GM19372 (cell line): ENCODE data around the gene CLPTM1.
"Not testable (repeated sequence)": the region's sequence is repeated elsewhere in the genome, so short reads cannot be mapped to it uniquely, and the experiment has no call there.

ENCODE experiments used
- ATAC-seq: cut with Tn5 transposase; IDR thresholded peaks from one replicate; pipeline ENCODE4 v1.9.1; 2021; ENCODE audit warnings: mild to moderate bottlenecking, low read depth, moderate library complexity; ENCODE audit not compliant: unreplicated experiment

Gene CLPTM1

DNA sequence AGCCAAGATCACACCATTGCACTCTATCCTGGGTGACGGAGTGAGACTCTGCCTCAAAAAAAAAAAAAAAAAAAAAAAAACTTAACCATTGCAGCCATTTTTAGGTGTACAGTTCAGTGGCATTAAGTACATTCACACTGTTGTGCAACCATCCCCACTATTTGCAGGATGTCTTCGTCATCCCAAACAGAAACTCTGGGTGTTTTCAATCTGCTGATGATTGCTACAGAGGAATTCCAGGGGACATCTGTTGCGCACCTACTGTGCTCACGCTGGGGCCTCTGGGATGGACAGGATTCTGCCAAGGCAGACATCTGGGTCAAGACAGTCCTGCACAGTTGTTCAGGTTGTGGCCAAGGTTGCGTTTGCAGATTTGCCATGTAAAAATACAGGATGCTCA is 15.5 kb upstream of the CLPTM1 start:
- ATAC-seq = no peak

DNA sequence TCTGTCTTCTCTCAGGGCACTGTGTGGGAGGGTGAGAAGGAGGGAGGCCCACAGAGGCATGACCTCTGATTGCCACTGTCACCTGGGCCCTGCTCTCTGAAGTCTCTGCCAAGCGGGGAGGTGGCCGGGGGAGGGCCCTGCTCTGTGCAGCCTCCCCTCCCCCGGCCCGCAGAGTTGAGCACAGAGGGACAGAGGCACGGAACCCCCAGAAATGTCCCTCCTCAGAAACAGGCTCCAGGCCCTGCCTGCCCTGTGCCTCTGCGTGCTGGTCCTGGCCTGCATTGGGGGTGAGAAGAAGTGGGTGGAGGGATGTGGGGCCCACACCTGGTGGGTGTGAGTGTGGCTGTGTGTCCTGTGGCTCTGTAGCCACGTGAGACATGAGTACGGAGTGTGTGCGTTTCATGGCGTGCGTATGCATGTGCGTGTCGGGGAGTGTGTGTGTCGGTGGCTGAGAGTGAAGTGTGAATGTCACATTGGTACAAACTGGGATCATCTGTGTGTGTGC is 13.1 kb upstream of the CLPTM1 start, which contains the start of gene APOC4:
APOC4 (plus strand) TSS at position 171 of the 505 bp plus-strand sequence; CDS start at position 212, 41 bp downstream.
- ATAC-seq = no peak

DNA sequence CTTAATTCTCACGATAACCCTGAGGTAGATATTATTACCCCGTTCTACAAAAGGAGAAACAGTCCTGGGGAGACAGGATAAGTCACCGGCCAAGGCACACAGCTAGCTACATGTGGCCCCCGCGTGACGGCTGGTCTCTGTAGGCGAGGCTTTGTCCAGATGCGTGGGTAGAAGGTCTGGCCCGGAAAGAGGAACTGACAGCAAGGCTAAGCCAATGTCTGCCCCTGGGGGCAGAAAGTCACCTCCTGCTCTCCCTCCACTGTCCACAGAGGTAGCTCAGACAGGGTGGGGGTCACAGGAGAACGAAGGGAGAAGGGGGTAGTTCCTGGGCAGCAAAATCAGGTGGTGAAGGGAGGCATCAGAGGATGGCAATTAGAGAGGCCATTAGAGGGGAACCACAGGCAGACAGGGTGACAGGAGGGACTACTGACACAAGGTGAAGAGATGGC is 11.4 kb upstream of the CLPTM1 start:
- ATAC-seq = peak; percentile 79

DNA sequence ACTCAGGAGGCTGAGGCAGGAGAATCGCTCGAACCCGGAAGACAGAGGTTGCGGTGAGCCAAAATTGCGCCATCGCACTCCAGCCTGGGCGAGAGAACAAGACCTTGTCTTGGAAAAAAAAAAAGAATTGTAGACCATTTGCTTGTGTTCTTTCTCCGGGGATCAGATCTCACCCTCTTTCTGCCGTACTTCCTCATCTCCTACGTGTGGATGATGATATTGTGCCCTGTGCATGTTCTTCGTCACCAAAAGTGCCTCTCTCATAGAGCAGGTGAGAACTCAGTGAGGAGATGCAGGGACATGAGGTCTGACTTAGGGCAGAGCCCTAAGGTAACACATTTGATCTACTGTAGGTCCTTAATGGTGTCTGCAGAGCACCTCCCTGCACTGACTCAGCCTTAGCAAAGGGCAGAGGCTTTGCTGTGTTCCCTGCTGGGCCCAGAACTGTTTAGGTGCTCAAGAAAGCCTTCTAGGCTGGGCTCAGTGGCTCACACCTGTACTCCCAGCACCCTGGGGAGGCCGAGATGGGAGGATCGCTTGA is 8.1 kb upstream of the CLPTM1 start:
- ATAC-seq = no peak

DNA sequence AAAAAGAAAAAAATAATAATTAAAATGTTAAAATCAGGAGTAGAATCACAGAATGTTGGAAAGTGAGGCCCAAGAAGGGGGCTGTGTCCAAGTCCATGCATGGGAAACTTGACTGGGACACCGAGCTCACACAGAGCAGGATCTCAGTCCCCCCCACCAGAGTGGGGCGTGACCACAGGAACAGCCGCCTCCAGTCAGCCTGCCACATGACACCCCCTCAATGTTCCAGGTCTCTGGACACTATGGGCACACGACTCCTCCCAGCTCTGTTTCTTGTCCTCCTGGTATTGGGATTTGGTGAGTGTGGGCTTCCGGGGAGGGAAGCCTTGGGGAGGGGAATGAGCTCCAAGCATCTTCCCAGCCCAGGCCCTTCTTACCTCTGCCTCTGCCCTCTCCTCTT is 6.9 kb upstream of the CLPTM1 start:
- ATAC-seq = no peak

DNA sequence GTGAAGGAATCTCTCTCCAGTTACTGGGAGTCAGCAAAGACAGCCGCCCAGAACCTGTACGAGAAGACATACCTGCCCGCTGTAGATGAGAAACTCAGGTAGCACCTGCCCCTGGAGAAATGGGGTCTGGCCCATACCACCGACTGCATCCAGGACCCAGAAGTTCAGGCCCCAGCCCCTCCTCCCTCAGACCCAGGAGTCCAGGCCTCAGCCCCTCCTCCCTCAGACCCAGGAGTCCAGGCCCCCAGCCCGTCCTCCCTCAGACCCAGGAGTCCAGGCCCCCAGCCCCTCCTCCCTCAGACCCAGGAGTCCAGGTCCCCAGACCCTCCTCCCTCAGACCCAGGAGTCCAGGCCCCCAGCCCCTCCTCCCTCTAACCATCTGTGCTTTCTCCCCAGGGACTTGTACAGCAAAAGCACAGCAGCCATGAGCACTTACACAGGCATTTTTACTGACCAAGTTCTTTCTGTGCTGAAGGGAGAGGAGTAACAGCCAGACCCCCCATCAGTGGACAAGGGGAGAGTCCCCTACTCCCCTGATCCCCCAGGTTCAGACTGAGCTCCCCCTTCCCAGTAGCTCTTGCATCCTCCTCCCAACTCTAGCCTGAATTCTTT is 6.3 kb upstream of the CLPTM1 start:
- no peak for ATAC-seq

DNA sequence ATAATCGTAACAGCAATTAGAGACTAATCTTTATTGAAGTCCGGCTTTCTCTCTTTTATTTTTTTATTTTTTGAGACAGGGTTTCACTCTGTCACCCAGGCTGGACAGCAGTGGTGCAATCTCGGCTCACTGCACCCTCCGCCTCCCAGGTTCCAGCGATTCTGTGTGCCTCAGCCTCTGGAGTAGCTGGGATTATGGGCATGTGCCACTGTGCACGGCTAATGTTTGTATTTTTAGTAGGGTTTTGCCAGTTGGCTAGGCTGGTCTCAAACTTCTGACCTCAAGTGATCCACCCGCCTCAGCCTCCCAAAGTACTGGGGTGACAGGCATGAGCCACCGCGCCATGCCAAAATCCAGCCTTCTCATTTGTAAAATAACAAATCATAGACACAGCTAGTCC is 5.6 kb upstream of the CLPTM1 start:
- ATAC-seq = no peak

DNA sequence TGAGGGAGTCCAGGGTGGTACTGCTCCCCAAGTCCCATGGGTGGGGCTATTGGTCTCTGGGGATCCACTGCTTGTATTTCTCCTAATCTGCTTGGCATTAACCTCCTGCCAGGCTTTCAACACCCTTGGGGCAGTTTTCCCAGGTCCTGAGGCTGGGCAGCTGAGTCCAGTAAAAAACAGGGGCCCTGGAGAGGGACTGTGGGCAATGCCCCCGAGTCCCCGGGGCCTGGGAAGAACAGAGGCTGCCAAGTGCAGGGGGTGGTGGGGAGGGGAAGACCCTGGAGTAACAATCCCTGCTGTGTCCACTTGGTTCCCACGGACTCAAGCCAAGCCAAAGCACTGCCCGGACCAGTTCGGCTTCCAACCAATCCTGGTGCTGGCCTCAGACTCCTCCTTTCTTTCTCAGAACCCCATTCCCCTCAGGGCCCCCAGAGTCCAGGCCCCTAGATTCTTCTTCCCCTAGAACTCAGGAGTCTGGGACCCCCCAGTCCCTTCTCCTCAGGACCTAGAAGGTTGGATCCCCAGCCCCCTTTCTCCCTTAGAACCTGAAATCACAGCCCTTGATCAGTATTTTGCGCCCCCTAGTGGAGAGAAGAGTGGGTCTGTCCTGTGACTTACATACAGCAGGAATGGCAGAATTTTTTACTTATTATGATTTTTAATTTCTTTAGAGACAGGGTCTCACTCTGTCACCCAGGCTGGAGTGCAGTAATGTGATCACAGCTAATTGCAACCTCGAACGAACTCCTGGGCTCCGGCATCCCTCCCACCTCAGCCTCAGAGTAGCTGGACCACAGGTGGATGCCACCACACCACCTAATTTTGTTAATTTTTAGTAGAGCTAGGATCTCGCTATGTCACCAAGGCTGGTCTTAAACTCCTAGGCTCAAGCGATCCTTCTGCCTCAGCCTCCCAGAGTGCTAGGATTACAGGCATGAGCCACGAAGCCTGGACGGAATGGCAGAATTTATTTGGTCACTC is 3.7 kb upstream of the CLPTM1 start:
- no peak for ATAC-seq

DNA sequence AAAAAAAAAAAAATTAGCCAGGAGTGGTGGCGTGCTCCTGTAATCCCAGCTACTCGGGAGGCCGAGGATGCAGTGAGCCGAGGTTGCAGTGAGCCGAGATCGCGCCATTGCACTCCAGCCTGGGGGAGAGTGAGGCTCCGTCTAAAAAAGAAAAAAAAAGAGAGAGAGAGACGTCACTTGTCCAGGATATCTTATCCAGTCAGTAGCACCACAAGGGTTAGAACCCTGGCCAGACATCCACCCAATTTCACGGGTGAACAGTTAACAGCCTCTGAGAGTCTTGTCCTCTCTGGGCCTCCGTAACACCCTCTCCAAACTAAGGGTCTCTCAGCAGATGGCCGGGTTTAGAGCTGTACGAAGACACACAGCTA is 917 bp upstream of the CLPTM1 start:
- ATAC-seq = no peak

DNA sequence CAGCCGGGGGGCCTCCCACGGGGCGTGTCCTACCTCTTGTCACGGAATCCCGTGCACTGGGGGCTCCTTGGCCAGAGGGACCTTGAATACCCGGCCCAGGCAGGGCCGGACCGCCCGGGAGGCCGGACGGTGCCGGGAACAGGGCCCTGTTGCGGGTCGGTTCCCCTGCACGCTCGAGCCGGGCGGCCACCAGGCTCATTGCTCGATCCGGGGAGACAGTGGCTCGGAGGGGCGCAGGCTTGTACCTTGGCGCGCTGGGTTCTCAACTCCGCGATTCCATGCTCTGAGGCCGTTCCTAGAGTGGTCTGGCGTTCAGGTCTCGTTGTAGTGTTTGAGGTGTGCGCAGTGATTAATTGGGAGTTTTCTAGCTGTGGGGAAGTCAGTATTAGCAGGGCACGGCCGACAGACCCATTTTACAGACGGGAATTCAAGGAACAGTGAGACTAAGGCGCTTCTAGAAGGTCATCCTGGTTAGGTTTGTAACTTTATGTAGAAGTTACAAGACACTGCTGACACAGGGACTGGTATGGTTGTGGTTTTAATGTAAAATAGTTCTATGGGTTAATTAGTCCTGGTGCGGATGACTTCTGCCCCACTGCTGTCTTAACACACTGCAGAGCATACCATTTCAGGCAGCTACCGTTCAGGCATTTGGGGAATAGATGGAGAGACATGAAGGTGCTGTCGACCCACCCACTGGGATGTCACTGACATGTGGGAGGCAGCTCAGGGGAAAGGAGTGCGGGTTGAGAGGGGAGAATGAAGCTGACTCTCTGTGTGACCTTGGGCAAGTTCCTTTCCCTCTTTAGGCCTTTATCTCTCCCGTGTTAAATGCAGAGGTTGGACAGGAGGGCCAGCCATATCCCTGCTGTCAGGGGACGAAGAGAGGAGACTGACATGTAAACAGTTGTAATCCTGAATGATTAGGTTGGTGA is 592 bp downstream of the CLPTM1 start:
- no peak for ATAC-seq

DNA sequence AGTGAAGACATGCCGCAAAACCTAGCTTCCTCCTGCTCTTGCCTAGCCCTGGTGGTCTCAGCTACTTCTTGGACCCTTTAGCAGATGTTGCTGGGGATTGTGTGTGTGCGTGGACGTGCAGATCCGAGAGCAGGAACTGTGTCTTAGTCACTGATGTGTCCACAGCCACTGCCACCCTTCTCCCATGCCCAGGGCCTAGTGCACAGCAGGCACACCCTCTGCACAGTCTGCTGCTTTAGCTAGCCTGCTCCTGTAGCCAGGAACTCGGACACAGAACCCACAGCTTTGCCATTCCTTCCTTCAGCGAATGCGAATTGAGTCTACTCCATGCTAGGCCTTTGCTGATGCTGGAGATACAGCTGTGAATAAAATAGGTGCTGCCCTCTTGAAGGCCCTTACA is 2.3 kb downstream of the CLPTM1 start:
- ATAC-seq = no peak

DNA sequence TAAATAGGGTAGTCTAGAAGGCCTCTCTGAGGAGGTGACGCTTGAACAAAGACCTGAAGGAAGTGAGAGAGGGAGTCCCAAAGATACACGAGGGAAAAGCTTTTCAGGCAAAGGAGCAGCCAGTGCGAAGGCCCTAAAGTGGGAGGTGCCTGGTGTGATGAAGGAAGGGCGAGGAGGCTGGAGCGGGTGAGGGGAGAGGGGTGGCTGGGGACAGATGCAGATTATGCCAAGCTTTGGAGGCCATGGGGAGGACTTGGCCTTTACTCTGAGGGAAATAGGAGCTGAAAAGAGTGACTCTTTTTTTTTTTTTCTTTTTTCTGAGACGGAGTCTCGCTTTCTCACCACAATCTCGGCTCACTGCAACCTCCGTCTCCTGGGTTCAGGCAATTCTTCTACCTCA is 2.9 kb downstream of the CLPTM1 start:
- no peak for ATAC-seq

DNA sequence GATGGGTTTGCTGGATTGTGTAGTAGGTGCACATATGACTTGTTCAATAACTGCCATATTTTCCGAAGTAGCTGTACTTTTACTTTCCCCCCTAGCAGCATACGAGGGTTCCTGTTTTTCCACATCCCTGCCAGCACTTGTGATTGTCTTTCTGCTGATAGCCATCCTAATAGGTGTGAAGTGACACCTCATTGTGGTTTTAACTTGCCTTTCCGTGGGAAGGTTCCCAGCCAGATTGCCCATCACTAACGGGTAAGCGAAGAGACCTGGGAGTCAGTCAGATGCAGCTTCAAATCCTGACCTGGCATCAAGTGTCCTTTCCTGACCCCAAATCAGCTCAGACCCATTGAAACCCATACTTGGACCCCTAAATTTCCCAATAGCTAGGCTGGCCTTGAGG is 4.5 kb downstream of the CLPTM1 start:
- no peak for ATAC-seq

DNA sequence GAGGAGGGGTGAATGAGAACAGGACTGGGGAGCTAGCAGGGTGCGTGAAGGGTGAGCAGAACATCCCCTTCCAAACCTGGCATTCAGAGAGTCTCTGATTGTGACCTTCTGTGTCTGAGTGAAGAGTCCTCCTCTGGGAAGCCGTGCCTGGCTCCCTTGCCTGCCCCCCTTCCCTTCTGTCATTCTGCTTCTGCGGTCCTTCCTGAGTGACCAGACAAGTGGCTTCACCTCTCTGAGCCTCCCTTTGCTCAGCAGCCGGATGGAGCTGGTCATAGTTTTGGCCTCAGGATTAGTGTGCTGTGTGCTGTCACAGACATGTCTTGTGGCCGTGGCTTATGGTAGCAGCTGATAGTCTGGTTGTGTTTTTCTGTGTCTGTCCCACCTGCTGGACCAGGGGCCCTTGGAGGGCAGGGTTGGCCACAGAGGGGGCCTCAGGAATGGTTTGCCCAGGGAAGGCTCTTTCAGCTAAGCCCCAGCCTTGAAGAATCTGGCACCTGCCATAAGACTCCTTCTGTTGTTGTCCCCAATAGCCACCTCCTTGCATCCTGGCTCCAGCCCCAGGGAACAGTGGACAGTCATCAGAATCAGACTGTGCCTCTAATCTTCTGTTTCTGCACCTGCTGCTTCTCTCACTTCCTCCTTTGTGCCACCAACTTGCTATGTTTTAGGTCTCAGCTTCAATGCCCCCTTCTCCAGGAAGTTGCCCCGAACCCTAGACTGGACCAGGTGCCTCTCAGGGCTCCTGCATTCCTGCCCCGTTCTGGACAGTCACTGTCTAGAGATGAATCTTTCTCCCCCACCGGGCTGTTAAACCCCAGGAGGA is 5.9 kb downstream of the CLPTM1 start:
- no peak for ATAC-seq

DNA sequence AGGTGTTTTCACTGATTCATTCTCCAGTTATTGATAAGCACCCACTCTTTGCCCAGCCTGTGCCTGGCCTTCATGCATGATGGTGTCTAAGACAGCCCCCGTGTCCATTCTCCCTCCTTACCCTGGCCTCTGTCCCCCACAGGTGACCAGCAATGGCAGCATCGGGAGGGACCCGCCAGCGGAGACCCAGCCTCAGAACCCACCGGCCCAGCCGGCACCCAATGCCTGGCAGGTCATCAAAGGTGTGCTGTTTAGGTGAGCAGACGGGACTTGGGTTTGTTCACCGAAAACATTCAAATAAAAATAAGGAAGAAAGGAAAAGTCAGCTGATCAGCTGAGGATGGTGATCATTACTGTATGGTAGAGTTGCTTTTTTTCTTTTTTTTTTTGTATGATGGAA is 6.6 kb downstream of the CLPTM1 start:
- ATAC-seq = no peak

DNA sequence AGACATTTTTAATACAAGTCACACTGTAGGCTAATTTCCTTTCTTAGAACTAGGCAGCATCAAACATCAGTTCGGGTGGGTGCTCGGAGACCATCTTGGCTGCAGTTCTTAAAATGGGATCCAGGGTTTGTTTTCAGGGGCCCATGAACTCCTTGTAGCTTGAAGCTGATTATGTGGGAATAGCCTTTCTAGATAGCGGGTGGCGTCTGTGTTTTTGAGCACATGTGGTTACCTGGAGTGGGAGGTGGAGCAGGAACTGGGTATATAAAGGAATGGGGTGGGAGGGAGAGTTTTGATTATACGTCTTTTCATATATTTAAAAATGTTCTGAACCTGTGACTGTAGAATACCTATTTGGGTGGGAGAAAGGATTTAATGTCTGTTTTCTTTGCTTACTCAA is 12.9 kb downstream of the CLPTM1 start:
- ATAC-seq = no peak

DNA sequence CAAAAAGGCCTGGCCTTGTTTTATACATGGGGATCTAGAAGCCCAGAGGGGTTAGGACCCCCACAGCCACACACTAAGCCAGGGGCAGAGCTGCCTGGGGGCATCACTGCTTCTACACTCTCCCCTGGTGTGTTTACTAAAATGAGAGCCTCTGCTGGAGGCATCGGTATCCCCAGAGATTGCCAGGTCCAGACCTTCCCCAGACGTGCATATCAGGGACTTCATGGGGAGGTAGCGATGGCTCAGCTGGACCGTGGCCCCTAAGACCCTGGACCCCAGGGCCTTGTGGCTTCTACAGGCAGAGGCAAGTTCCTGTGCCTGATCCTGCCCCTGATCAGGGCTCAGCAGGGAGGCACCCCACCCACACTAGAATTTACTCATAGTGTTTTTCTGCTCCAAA is 13.5 kb downstream of the CLPTM1 start:
- no peak for ATAC-seq

DNA sequence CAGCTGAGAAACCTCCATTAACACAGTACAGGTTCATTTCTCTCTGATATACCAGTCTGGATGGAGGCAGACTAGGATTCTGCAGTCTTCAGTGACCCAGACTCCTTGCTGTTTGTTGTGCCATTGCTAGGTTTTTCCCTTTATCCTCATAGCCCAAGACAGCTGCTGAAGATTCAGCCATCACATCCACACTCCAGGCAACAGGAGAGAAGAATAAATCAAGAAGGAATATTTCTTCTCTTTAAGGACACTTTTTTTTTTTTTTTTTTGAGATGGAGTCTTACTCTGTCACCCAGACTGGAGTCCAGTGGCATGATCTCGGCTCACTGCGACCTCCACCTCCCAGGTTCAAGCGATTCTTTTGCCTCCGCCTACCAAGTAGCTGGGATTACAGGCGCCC is 14.3 kb downstream of the CLPTM1 start:
- no peak for ATAC-seq

DNA sequence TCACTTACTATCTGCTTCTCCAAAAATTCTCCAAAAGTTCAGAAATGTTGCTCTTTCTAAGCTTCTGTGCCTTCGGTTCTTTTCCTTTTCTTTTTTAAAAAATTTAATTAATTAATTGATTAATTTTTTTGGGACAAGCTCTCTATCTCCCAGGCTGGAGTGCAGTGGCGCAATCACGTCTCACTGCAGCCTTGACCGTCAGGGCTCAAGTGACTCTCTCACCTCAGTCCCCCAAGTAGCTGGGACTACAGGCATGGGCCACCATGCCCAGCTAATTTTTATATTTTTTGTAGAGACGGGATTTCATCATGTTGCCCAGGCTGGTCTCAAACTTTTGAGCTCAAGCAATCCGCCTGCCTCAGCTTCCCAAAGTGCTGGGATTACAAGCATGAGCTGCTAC is 16.3 kb downstream of the CLPTM1 start:
- ATAC-seq = not testable (repeated sequence)
